ENCODE measurements around the gene FSD1. TPM values are rescaled to one million over a fixed set of nuclear protein-coding genes. Genes with fewer than 3 reads are reported as not detected.

Gene FSD1
- total RNA-seq, 3 donors from 2014 or later (not counting 1 experiment from before 2014, with no cell fraction given): 15.5 to 18.2 (median 16.4) TPM

- Mint-ChIP-seq H3K27ac (peak overlapping the region; percentile 51 to 93), H3K4me1 (peaks cover 24 to 41% of the 10 kb centered on the region in 2 donors), H3K9me3 (no peaks in the 10 kb centered on the region), H3K36me3 (no peaks in the 10 kb centered on the region), H3K4me3 (no peak overlapping the region), H3K27me3 (ENCODE audit: low read depth in 2 of 2) (no peaks in the 10 kb centered on the region)
- Histone ChIP-seq H3K4me3 (ENCODE audit: low read length) (no peak overlapping the region), H3K36me3 (ENCODE audit: control insufficient read depth, insufficient read depth, low read length) (peaks cover 36% of the 10 kb centered on the region), H3K27ac (ENCODE audit: low read length) (no peak overlapping the region), H3K27me3 (ENCODE audit: control insufficient read depth, insufficient read depth, low read length) (no peaks in the 10 kb centered on the region), H3K9me3 (ENCODE audit: control insufficient read depth, insufficient read depth, low read length) (no peaks in the 10 kb centered on the region), H3K4me1 (ENCODE audit: control insufficient read depth, insufficient read depth, low read length) (peaks cover 35% of the 10 kb centered on the region)
- no peak for TF ChIP-seq CTCF (IDR thresholded peaks at IDR 0.05)
- intact Hi-C loops (cut with micrococcal nuclease): no loop called here
- DNase-seq (no peak), ATAC-seq (no peak)
- WGBS (ENCODE audit: insufficient coverage): 98% methylated on average over 19 of the region's 19 CpGs
Observed at GRCh38 chr19:4365791-4366665, 61.6 kb downstream of the FSD1 start.

DNA sequence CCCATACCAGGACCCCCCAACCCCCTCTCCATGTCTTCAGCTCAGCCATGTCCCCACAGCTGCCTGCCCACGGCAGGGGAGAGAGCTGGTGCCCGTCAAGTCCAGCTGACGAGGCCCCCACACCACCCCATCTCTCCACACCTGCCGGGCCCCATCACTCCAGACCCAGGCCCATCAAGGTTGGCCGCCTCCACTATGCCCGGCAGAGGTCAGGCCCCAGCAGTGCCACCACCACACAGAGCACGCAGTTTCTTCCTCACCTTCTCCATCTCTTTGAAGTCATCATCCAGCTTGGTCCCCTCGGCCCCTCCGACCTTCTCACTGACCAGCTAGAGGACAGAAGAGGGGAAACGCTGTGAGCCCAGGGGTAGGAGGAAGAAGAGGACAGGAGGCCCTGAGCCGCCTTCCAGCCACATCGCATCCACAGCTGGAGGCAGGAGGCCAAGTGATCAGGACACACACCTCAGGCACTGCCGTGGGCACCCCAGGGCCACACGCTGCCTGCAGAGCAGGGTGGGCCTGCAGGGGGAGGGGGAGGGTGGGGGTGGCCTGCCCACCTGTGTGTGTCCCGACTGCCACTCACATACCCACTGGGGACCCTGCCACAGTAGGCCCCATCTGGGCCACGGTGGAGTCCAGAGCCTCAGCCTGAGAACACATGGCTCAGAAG is 62.4 kb downstream of the FSD1 start:
- intact Hi-C loops (cut with micrococcal nuclease): no loop called here
- Histone ChIP-seq H3K4me1 (ENCODE audit: control insufficient read depth, insufficient read depth, low read length) (peaks cover 43% of the 10 kb centered on the region), H3K36me3 (ENCODE audit: control insufficient read depth, insufficient read depth, low read length) (peaks cover 35% of the 10 kb centered on the region), H3K27ac (ENCODE audit: low read length) (peak overlapping the region; percentile 12), H3K9me3 (ENCODE audit: control insufficient read depth, insufficient read depth, low read length) (no peaks in the 10 kb centered on the region), H3K27me3 (ENCODE audit: control insufficient read depth, insufficient read depth, low read length) (no peaks in the 10 kb centered on the region), H3K4me3 (ENCODE audit: low read length) (no peak overlapping the region)
- Mint-ChIP-seq H3K36me3 (no peaks in the 10 kb centered on the region), H3K4me1 (peaks cover 24 to 41% of the 10 kb centered on the region in 2 donors), H3K27me3 (ENCODE audit: low read depth in 2 of 2) (no peaks in the 10 kb centered on the region), H3K27ac (peak overlapping the region; percentile 93), H3K9me3 (no peaks in the 10 kb centered on the region), H3K4me3 (no peak overlapping the region)
- ATAC-seq: no peak
- no peak for TF ChIP-seq CTCF (IDR thresholded peaks at IDR 0.05)
- no peak for DNase-seq
- WGBS (ENCODE audit: insufficient coverage): 96% methylated on average over 16 of the region's 16 CpGs

GRCh38 chr19:4367336-4367723 is 62.9 kb downstream of the FSD1 start:
- Histone ChIP-seq H3K36me3 (ENCODE audit: control insufficient read depth, insufficient read depth, low read length) (peaks cover 32% of the 10 kb centered on the region), H3K4me1 (ENCODE audit: control insufficient read depth, insufficient read depth, low read length) (peaks cover 48% of the 10 kb centered on the region), H3K4me3 (ENCODE audit: low read length) (no peak overlapping the region), H3K27me3 (ENCODE audit: control insufficient read depth, insufficient read depth, low read length) (no peaks in the 10 kb centered on the region), H3K27ac (ENCODE audit: low read length) (peak overlapping the region; percentile 85), H3K9me3 (ENCODE audit: control insufficient read depth, insufficient read depth, low read length) (no peaks in the 10 kb centered on the region)
- DNase-seq: no peak
- Mint-ChIP-seq H3K9me3 (no peaks in the 10 kb centered on the region), H3K4me3 (peak overlapping the region; percentile 28), H3K27ac (peak overlapping the region; percentile 93), H3K27me3 (ENCODE audit: low read depth in 2 of 2) (no peaks in the 10 kb centered on the region), H3K4me1 (peaks cover 24 to 46% of the 10 kb centered on the region in 2 donors), H3K36me3 (no peaks in the 10 kb centered on the region)
- 96% methylated on average over 10 of the region's 10 CpGs for WGBS (ENCODE audit: insufficient coverage)
- no peak for ATAC-seq
- intact Hi-C loops (cut with micrococcal nuclease): no loop called here
- no peak for TF ChIP-seq CTCF (IDR thresholded peaks at IDR 0.05)

Data from natural killer cell (primary cell).